NT2/D1 (cell line): ENCODE data around the gene MAST1.
A peak's percentile ranks its signal among the peaks of the same experiment; 100 is the strongest.
"Not testable (repeated sequence)": the region's sequence is repeated elsewhere in the genome, so short reads cannot be mapped to it uniquely, and the experiment has no call there.

Source experiments
- DNase-seq: peaks from one replicate; pipeline ENCODE4 v3.0.0-alpha.2; 2011; ENCODE audit warnings: low read depth, low spot score
- H3K27me3 ChIP-seq: 2 replicates; pipeline ENCODE4 v1.6.0; 2011; ENCODE audit warnings: mild to moderate bottlenecking; ENCODE audit not compliant: insufficient read length, insufficient read depth
- H3K36me3 ChIP-seq: 2 replicates; pipeline ENCODE4 v1.6.1; 2011; ENCODE audit warnings: mild to moderate bottlenecking, low read length, mixed read lengths; ENCODE audit not compliant: insufficient read depth, insufficient read length
- H3K4me1 ChIP-seq: 2 replicates; pipeline ENCODE4 v1.5.1; 2011; ENCODE audit not compliant: insufficient read depth, insufficient read length
- H3K4me3 ChIP-seq: 2 replicates; pipeline ENCODE4 v1.5.1; 2011; ENCODE audit warnings: low read depth; ENCODE audit not compliant: insufficient read length
- H3K9ac ChIP-seq: 2 replicates; pipeline ENCODE4 v1.6.0; 2011; ENCODE audit warnings: low read depth; ENCODE audit not compliant: insufficient read length
- H3K9me3 ChIP-seq: 2 replicates; pipeline ENCODE4 v1.5.1; 2011; ENCODE audit warnings: mild to moderate bottlenecking, low read length; ENCODE audit not compliant: insufficient read depth
- SUZ12 ChIP-seq: IDR thresholded peaks from 2 replicates; pipeline ENCODE4 v1.6.1; 2011; ENCODE audit not compliant: insufficient read length, insufficient read depth; ENCODE audit errors: extremely low read depth
- YY1 ChIP-seq: IDR thresholded peaks from 2 replicates; pipeline ENCODE4 v1.6.1; 2011; ENCODE audit not compliant: insufficient read length, insufficient read depth
- ZNF274 ChIP-seq: IDR thresholded peaks from 2 replicates; pipeline ENCODE4 v1.6.1; 2011; ENCODE audit warnings: mild to moderate bottlenecking, low read depth, low read length

MAST1 gene

GRCh38 chr19:12838886-12839756 is 806 bp downstream of the MAST1 start:
- no peak for DNase-seq
- Histone ChIP-seq H3K36me3 (no peaks in the 10 kb centered on the region), H3K4me1 (peaks cover 15% of the 10 kb centered on the region), H3K27me3 (peaks cover 38% of the 10 kb centered on the region), H3K9ac (peak overlapping the region; percentile 36), H3K4me3 (peak overlapping the region; percentile 45), H3K9me3 (no peaks in the 10 kb centered on the region)
- TF ChIP-seq SUZ12 (no peak), ZNF274 (no peak), YY1 (no peak)

DNA sequence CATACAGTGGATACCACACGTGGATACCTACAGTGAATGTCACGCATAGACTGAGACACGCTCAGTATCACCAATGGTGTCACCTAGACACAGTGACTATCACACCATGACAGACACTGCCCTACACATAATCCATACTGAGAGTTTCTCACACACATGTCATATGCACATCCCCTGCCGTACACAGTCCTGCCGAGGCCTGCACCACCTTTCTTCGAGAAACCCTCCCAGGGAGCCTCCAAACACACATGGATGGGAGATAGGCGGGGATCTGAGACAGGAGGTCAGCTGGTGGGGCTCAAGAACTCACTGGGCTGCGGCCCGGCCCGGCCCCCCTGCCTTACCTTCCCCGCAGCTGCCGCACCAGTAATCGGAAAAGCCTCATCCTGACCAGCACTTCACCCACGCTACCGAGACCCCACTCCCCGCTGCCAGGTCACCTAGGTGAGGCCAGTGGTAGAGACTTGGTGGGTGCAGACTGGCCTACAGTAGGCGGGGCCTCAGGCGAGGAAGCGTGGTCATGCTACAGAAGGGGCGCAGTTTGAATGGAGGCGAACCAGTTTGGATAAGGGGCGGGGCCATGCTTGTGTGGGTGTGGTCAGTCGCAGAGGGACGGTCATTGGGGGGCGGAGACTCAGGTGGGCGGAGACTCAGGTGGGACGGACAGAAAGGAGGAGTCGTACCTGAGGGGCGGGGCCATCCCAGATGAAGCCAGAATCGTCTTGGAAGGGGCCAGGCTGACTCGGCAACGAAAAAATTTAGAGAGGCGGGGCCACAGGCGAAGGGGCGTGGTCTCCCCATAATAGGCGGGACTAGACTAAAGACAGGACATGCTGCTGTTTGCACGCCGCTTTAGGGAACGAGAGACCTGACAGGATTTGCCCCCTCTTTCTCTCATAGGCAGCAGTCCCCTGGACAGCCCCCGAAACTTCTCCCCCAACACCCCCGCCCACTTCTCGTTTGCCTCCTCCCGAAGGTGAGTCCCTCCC is 2.1 kb downstream of the MAST1 start:
- no peak for TF ChIP-seq YY1
- TF ChIP-seq SUZ12: no peak
- no peak for TF ChIP-seq ZNF274
- Histone ChIP-seq H3K36me3 (no peaks in the 10 kb centered on the region), H3K27me3 (peaks cover 26% of the 10 kb centered on the region), H3K9ac (peak overlapping the region; percentile 9), H3K9me3 (no peaks in the 10 kb centered on the region), H3K4me1 (peaks cover 20% of the 10 kb centered on the region), H3K4me3 (peak overlapping the region; percentile 21)
- DNase-seq: peak; percentile 94

- Histone ChIP-seq H3K4me1 (peaks cover 20% of the 10 kb centered on the region), H3K27me3 (peaks cover 24% of the 10 kb centered on the region), H3K9me3 (no peaks in the 10 kb centered on the region), H3K36me3 (no peaks in the 10 kb centered on the region), H3K9ac (peak overlapping the region; percentile 9), H3K4me3 (peak overlapping the region; percentile 21)
- DNase-seq: peak; percentile 88
- TF ChIP-seq YY1 (no peak), ZNF274 (no peak), SUZ12 (no peak)
Observed at GRCh38 chr19:12841094-12841493, 2.8 kb downstream of the MAST1 start.

GRCh38 chr19:12842511-12842910 is 4.2 kb downstream of the MAST1 start:
- peaks cover 30% of the 10 kb centered on the region for H3K27me3 ChIP-seq
- no peaks in the 10 kb centered on the region for H3K9me3 ChIP-seq
- H3K36me3 ChIP-seq: no peaks in the 10 kb centered on the region
- no peak overlapping the region for H3K9ac ChIP-seq
- TF ChIP-seq YY1 (no peak), SUZ12 (no peak), ZNF274 (no peak)
- no peak overlapping the region for H3K4me3 ChIP-seq
- H3K4me1 ChIP-seq: peaks cover 20% of the 10 kb centered on the region
- no peak for DNase-seq

DNA sequence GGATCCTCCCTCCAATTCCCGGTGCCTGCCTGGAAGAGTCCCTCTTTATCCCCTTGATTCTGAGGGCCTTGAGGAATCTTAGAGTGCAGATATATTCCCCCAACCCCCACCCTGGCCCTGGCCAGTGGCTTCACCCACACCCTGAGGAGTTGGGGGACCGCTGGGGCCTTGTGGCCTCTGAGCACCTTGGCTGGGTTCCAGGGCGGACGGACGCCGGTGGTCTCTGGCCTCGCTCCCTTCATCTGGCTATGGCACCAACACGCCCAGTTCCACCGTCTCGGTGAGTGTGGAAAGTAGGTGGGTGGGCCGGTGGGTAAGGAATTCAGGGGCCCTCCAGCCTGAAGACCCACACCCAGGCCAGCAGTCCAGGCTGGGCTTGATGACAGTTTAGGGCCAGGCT is 5.0 kb downstream of the MAST1 start:
- Histone ChIP-seq H3K4me3 (no peak overlapping the region), H3K27me3 (peaks cover 32% of the 10 kb centered on the region), H3K9ac (no peak overlapping the region), H3K9me3 (no peaks in the 10 kb centered on the region), H3K36me3 (no peaks in the 10 kb centered on the region), H3K4me1 (peaks cover 21% of the 10 kb centered on the region)
- DNase-seq: no peak
- no peak for TF ChIP-seq ZNF274
- no peak for TF ChIP-seq YY1
- no peak for TF ChIP-seq SUZ12

GRCh38 chr19:12843999-12844732 is 5.9 kb downstream of the MAST1 start:
- DNase-seq: no peak
- TF ChIP-seq SUZ12: no peak
- TF ChIP-seq YY1: no peak
- TF ChIP-seq ZNF274: no peak
- H3K36me3 ChIP-seq: no peaks in the 10 kb centered on the region
- H3K9ac ChIP-seq: no peak overlapping the region
- no peaks in the 10 kb centered on the region for H3K9me3 ChIP-seq
- no peak overlapping the region for H3K4me3 ChIP-seq
- peaks cover 24% of the 10 kb centered on the region for H3K27me3 ChIP-seq
- peaks cover 17% of the 10 kb centered on the region for H3K4me1 ChIP-seq

DNA sequence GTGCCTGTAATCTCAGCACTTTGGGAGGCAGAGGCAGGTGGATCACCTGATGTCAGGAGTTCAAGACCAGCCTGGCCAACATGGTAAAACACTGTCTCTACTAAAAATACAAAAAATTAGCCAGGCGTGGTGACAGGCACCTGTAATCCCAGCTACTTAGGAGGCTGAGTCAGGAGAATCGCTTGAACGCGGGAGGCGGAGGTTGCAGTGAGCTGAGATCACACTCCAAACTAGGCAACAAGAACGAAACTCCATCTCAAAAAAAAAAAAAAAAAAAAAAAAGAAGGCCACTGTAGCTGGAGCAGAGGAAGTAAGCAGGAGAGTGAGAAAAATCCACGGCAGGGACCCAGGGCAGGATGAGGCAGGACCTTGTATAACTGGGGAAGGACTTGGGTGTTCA is 8.3 kb downstream of the MAST1 start:
- not testable (repeated sequence) for H3K4me1 ChIP-seq, DNase-seq, H3K4me3 ChIP-seq, H3K9me3 ChIP-seq, H3K9ac ChIP-seq, H3K36me3 ChIP-seq
- H3K27me3 ChIP-seq: peaks cover 14% of the 10 kb centered on the region
